ENCODE results near the gene ASB11.

DNA sequence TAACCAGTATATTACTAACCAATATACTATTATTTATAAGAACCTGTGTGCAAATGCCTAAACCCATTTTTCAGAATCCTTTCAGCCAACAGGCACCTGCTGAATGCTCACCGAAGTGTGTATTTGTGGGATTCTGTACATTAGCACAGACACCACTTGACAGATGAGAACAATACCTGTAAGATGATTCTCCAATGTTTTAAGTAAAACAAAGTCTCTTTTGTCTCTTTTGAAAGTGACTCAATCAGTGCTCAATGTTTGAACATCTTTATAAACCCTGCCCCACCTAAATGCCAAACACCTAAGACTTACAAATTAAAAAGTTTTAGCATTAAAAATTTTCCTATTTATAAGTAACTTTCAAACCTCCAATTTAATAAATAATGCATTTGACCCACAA is 46.3 kb downstream of the ASB11 start:
- TF ChIP-seq, protein P1, sequence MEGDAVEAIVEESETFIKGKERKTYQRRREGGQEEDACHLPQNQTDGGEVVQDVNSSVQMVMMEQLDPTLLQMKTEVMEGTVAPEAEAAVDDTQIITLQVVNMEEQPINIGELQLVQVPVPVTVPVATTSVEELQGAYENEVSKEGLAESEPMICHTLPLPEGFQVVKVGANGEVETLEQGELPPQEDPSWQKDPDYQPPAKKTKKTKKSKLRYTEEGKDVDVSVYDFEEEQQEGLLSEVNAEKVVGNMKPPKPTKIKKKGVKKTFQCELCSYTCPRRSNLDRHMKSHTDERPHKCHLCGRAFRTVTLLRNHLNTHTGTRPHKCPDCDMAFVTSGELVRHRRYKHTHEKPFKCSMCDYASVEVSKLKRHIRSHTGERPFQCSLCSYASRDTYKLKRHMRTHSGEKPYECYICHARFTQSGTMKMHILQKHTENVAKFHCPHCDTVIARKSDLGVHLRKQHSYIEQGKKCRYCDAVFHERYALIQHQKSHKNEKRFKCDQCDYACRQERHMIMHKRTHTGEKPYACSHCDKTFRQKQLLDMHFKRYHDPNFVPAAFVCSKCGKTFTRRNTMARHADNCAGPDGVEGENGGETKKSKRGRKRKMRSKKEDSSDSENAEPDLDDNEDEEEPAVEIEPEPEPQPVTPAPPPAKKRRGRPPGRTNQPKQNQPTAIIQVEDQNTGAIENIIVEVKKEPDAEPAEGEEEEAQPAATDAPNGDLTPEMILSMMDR (IDR thresholded peaks at IDR 0.05 in 4 of 5, conservative IDR thresholded peaks at IDR 0.05 in 1 of 5): no peak
- TF ChIP-seq POLR2A (IDR thresholded peaks at IDR 0.05): no peak
